BJ (cell line): ENCODE results near the gene IFIH1. TPM values are rescaled to one million over a fixed set of nuclear protein-coding genes. Genes with fewer than 3 reads are reported as not detected.

ENCODE experiments used
- CTCF ChIA-PET: fragments of 350-600 bp; formaldehyde crosslinking; extraction: SDS; loops from one replicate; lab custom pipeline; 2021; ENCODE audit warnings: antibody characterized with exemption, inconsistent platforms; lab: Yijun Ruan, JAX
- POLR2A ChIA-PET: fragments of 300-600 bp; sonication (Branson Sonifier 250); formaldehyde crosslinking; extraction: SDS; loops from one replicate; lab custom pipeline; 2021; ENCODE audit warnings: antibody characterized with exemption; lab: Charles Lee
- DNase-seq: peaks from one replicate; pipeline ENCODE4 v3.0.0-alpha.2; 2011; ENCODE audit warnings: low read depth
- H3K27me3 ChIP-seq: 2 replicates; pipeline ENCODE4 v1.6.0; 2011; ENCODE audit warnings: low read length; ENCODE audit not compliant: control insufficient read depth, insufficient read depth
- H3K36me3 ChIP-seq: 2 replicates; pipeline ENCODE4 v1.5.1; 2011; ENCODE audit warnings: low read length; ENCODE audit not compliant: control insufficient read depth, insufficient read depth
- H3K4me3 ChIP-seq: 2 replicates; pipeline ENCODE4 v1.5.1; 2011; ENCODE audit warnings: low read depth, mild to moderate bottlenecking, control low read depth, low read length
- polyA plus RNA-seq: library from polyadenylated mRNA; depleted of rRNA; stranded (reverse); fragments of >200 nt; gene quantifications from 2 replicates; pipeline ENCODE4 v1.2.3, GENCODE V29; 2011
- TF ChIP-seq, protein P1 (sequence below): IDR thresholded peaks from 2 replicates; pipeline ENCODE4 v1.5.1; 2011; ENCODE audit warnings: low read depth, mild to moderate bottlenecking, control low read depth, inconsistent platforms, low read length, moderate library complexity; ENCODE audit not compliant: insufficient read depth

The IFIH1 gene
- polyA plus RNA-seq, 1 experiment = 0.47 TPM

DNA sequence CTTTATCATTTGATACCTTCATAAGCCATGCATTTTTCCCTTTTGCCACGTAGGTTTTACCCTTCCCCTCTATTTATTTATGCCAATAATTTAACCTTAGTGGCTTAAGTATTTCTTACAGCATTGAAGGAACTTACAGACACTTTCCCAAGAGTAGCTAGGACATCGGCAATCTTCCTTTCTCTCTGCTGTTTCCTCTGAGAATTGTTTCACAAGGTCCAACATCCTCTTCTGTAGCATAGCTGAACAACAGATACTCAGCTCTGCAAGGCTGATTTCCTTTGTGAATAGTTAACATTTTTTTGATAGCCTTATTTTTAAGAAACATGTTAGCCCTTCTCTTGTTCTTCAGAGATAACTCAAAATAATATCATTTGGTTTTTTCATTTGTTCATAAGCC, 24.4 kb upstream of the IFIH1 start:
- no peaks in the 10 kb centered on the region for H3K36me3 ChIP-seq
- no peaks in the 10 kb centered on the region for H3K27me3 ChIP-seq
- TF ChIP-seq, protein P1, sequence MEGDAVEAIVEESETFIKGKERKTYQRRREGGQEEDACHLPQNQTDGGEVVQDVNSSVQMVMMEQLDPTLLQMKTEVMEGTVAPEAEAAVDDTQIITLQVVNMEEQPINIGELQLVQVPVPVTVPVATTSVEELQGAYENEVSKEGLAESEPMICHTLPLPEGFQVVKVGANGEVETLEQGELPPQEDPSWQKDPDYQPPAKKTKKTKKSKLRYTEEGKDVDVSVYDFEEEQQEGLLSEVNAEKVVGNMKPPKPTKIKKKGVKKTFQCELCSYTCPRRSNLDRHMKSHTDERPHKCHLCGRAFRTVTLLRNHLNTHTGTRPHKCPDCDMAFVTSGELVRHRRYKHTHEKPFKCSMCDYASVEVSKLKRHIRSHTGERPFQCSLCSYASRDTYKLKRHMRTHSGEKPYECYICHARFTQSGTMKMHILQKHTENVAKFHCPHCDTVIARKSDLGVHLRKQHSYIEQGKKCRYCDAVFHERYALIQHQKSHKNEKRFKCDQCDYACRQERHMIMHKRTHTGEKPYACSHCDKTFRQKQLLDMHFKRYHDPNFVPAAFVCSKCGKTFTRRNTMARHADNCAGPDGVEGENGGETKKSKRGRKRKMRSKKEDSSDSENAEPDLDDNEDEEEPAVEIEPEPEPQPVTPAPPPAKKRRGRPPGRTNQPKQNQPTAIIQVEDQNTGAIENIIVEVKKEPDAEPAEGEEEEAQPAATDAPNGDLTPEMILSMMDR = no peak
- H3K4me3 ChIP-seq = no peak overlapping the region
- CTCF ChIA-PET = interaction anchor here (2.3 kb wide), 1 partner anchor 9 kb away, joined by 10 read pairs; no protein-coding TSS in a partner anchor
- POLR2A ChIA-PET = no interaction called here
- no peak for DNase-seq

DNA sequence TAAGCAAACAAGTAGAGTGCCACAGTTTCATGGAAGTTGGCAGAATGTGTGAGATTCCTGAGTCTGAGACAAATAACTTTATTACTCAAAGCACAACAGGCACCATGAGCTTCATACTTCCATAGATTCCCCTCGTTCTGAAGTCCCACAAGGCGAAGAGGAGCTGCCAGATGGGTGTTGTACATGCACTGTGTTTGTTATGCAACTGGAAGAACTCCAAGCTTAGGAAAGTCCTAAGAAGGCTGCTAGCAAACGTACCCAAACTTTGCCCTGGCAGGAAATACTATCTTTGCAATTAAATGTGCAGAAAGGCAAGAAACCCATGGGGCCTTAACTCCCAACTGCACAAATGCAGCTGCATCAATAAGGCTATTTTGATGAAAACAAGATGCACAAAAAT, 23.8 kb upstream of the IFIH1 start:
- Histone ChIP-seq H3K4me3 (no peak overlapping the region), H3K27me3 (no peaks in the 10 kb centered on the region), H3K36me3 (no peaks in the 10 kb centered on the region)
- CTCF ChIA-PET = interaction anchor here (2.3 kb wide), 1 partner anchor 9 kb away, joined by 10 read pairs; no protein-coding TSS in a partner anchor
- TF ChIP-seq, protein P1 = no peak
- POLR2A ChIA-PET = no interaction called here
- no peak for DNase-seq

DNA sequence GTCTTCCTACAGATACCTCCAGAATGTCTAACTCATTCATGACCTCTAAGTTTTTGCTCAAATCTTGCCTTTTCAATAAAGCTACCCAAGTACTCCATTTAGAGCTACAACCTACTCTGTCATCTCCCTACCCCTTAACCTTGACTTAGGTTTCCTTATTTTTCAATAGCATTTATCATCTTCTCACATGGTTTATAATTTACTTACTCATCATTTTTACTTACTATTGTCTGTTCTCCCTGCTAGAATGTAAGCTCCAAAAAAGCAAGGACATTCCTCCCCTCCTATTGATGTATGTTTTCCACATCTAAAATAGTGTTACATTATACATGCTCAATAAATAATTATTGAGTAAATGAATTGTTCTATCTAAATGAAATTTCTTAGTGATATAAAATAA, 22.3 kb upstream of the IFIH1 start:
- no peaks in the 10 kb centered on the region for H3K27me3 ChIP-seq
- TF ChIP-seq, protein P1 = no peak
- H3K4me3 ChIP-seq = no peak overlapping the region
- no peaks in the 10 kb centered on the region for H3K36me3 ChIP-seq
- ChIA-PET CTCF (no interaction called here), POLR2A (no interaction called here)
- no peak for DNase-seq

DNA sequence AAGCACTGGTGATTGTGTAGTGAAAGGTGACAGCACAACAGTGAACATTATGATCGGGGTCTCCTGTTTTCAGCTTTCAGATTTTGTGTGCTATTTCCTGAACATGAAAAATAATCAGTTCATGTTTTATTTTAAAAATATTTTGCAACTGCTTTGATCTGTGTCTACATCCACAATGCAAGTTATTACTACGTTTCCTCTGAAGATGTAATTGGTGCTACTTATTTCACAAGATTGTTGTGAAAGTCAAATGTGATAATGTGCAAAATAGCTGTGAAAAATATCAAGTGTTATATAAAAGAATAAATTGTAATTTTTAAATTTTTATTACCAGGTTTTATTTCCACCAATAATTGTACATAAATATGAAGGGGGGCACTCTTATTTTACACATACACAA, 19.4 kb upstream of the IFIH1 start:
- CTCF ChIA-PET = interaction anchor here (0.6 kb wide), 1 partner anchor 126 kb away, joined by 3 read pairs; no protein-coding TSS in a partner anchor
- no peak for DNase-seq
- no peaks in the 10 kb centered on the region for H3K36me3 ChIP-seq
- TF ChIP-seq, protein P1 = no peak
- POLR2A ChIA-PET = no interaction called here
- no peak overlapping the region for H3K4me3 ChIP-seq
- peaks cover 1% of the 10 kb centered on the region; the same call in 1 of the 2 replicates for H3K27me3 ChIP-seq

DNA sequence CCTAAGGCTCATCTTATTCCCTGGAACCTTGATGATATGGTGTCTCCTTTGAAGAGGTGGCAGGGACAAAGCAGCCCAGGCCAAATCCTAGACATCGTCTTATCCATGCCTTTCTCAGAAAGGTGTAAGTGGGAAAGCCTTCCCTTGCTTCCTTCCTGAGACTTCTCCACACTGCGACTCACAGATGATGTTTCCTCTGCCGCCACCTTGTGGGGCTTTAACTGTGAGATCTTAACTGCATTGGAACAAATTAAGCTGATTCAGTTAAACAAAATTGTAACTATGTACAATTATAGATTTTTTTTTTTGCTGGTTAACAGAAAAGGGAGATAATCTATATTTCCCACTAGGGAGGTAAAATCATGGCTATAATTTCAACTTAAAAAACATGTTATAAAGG, 15.5 kb upstream of the IFIH1 start:
- Histone ChIP-seq H3K27me3 (peaks cover 1% of the 10 kb centered on the region; the same call in 1 of the 2 replicates), H3K36me3 (no peaks in the 10 kb centered on the region), H3K4me3 (no peak overlapping the region)
- ChIA-PET CTCF (interaction anchor here (0.8 to 2.6 kb wide), 2 partner anchors 9 to 13 kb away, joined by 3 to 10 read pairs; partner anchors contain the start of gene GCA), POLR2A (no interaction called here)
- TF ChIP-seq, protein P1 = peak; percentile 55
- DNase-seq = no peak
